ENCODE results near the gene AQP1.

- TF ChIP-seq POLR2A (IDR thresholded peaks at IDR 0.05) = no peak
- TF ChIP-seq, protein P1, sequence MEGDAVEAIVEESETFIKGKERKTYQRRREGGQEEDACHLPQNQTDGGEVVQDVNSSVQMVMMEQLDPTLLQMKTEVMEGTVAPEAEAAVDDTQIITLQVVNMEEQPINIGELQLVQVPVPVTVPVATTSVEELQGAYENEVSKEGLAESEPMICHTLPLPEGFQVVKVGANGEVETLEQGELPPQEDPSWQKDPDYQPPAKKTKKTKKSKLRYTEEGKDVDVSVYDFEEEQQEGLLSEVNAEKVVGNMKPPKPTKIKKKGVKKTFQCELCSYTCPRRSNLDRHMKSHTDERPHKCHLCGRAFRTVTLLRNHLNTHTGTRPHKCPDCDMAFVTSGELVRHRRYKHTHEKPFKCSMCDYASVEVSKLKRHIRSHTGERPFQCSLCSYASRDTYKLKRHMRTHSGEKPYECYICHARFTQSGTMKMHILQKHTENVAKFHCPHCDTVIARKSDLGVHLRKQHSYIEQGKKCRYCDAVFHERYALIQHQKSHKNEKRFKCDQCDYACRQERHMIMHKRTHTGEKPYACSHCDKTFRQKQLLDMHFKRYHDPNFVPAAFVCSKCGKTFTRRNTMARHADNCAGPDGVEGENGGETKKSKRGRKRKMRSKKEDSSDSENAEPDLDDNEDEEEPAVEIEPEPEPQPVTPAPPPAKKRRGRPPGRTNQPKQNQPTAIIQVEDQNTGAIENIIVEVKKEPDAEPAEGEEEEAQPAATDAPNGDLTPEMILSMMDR (IDR thresholded peaks at IDR 0.05) = no peak
Observed at GRCh38 chr7:30886608-30887011, 25.0 kb upstream of the AQP1 start.
